ENCODE results near the gene TFF3.

DNA sequence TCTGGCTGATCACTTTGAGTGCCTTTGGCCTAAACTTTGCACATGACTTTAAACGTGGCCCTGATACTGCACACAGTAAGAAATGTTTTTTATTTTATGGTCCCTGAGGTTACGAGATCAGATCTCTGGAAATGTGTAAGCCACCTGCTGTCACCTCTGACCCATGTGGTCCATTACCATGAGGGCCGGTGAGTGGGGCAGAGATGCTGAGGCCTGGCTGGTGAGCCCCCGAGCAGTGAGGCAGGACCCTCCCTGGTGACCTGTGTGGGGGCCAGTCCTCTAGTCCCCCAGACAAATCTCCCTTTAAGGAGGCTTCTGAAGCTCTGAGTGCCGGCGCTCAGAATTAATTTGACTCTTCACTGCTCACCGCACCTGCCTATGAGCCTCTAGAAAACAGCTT, 12.4 kb downstream of the TFF3 start:
- TF ChIP-seq POLR2A (IDR thresholded peaks at IDR 0.05) (no peak), EP300 (IDR thresholded peaks at IDR 0.05) (no peak), POLR2AphosphoS5 (IDR thresholded peaks at IDR 0.05) (no peak)
- TF ChIP-seq, protein P1, sequence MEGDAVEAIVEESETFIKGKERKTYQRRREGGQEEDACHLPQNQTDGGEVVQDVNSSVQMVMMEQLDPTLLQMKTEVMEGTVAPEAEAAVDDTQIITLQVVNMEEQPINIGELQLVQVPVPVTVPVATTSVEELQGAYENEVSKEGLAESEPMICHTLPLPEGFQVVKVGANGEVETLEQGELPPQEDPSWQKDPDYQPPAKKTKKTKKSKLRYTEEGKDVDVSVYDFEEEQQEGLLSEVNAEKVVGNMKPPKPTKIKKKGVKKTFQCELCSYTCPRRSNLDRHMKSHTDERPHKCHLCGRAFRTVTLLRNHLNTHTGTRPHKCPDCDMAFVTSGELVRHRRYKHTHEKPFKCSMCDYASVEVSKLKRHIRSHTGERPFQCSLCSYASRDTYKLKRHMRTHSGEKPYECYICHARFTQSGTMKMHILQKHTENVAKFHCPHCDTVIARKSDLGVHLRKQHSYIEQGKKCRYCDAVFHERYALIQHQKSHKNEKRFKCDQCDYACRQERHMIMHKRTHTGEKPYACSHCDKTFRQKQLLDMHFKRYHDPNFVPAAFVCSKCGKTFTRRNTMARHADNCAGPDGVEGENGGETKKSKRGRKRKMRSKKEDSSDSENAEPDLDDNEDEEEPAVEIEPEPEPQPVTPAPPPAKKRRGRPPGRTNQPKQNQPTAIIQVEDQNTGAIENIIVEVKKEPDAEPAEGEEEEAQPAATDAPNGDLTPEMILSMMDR (IDR thresholded peaks at IDR 0.05), result no peak
